ENCODE data around the gene AGMO. TPM values are rescaled to one million over a fixed set of nuclear protein-coding genes. Genes with fewer than 3 reads are reported as not detected.
A peak's percentile ranks its signal among the peaks of the same experiment; 100 is the strongest.

AGMO gene
- total RNA-seq, 1 experiment from 2014 or later: 0.11 TPM

DNA sequence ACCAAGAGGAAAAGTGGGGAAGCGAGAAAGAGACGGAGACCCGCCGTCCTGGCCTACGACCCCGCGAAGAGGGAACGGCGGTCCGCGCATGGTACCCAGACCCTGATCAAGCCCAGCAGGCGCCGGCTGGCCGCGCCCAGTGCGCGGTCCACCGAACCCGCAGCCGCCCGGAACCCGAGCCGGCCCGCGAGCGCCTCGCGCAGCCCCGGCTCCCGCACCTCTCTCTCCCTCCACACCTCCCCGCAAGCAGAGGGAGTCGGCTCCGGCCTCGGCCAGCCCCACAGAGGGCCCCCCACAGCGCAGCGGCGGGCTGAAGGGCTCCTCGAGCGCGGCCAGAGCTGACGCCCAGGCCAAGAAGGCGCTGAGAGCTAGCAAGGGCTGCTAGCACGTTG is 164.7 kb downstream of the AGMO start:
- ATAC-seq (no peak), DNase-seq (no peak)
- intact Hi-C loops (cut with micrococcal nuclease): no loop called here
- no peaks in the 10 kb centered on the region for H3K9me3 ChIP-seq (ENCODE audit: low read length)
- no peaks in the 10 kb centered on the region for H3K9me2 ChIP-seq (replicated peaks; ENCODE audit: low read length)
- CTCF ChIA-PET: interaction anchor here (0.6 kb wide), 1 partner anchor 538 kb away, joined by 4 read pairs; no protein-coding TSS in a partner anchor
- no peaks in the 10 kb centered on the region for H3K36me3 ChIP-seq (ENCODE audit: low read depth, low read length)
- no peaks in the 10 kb centered on the region for H3F3A ChIP-seq (ENCODE audit: low read length, unreplicated experiment)
- POLR2A ChIA-PET (ENCODE audit: unreplicated experiment): interaction anchor here (0.6 kb wide), 1 partner anchor 165 kb away, joined by 14 read pairs; no protein-coding TSS in a partner anchor
- H2AFZ ChIP-seq (ENCODE audit: low read length): no peak overlapping the region
- no peak overlapping the region for H3K4me2 ChIP-seq (ENCODE audit: low read length)
- no peaks in the 10 kb centered on the region for H4K20me1 ChIP-seq (ENCODE audit: low read length)
- H3K9ac ChIP-seq (ENCODE audit: low read length): no peak overlapping the region
- H3K79me2 ChIP-seq (ENCODE audit: low read length): no peaks in the 10 kb centered on the region
- H3K4me3 ChIP-seq (ENCODE audit: low read length): no peak overlapping the region
- TF ChIP-seq CTCF (conservative IDR thresholded peaks at IDR 0.05; ENCODE audit: low read depth, low read length) (no peak), EZH2phosphoT487 (IDR thresholded peaks at IDR 0.05; ENCODE audit: borderline replicate concordance, low read length) (no peak), EZH2 (IDR thresholded peaks at IDR 0.05; ENCODE audit: low read length, unreplicated experiment) (no peak)
- H3K4me1 ChIP-seq (ENCODE audit: insufficient read depth, low read length): no peaks in the 10 kb centered on the region
- no peak overlapping the region for H3K27ac ChIP-seq (ENCODE audit: low read length)
- no TSS peak for BruUV-seq (replicated peaks)
- no peaks in the 10 kb centered on the region for H3K27me3 ChIP-seq (ENCODE audit: low read length)

DNA sequence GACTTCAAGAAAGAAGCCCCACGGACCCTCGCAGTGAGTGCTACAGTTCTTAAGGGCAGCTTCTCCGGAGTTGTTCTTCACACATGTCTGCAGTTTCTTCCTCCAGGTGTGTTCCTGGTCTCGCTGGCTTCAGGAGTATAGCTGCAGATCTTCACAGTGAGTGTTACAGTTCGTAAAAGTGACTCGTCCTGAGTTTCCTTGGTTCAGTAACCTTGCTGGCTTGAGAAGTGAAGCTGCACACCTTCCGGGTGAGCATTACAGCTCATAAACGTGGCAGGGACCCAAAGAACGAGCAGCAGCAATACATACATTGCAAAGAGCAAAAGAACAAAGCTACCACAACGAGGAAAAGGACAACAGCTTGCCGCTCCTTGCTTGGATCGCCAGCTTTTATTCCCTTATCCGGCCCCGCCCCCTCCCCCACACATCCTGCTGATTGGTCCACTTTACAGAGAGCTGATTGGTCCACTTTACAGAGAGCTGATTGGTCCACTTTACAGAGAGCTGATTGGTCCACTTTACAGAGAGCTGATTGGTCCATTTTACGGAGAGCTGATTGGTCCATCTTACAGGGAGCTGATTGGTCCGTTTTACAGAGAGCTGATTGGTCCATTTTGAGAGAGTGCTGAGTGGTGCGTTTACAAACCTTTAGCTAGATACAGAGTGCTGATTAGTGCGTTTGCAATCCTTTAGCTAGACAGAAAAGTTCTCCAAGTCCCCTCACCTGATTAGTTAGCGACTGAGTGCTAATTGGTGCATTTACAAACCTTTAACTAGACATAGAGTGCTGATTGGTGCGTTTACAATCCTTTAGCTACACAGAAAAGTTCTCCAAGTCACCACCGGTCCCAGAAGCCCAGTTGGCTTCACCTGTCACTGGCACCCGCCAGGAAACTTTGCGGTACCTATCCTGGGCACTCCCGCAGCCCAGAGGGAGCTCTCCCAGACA is 165.3 kb downstream of the AGMO start:
- Histone ChIP-seq H3K27ac (ENCODE audit: low read length) (no peak overlapping the region), H4K20me1 (ENCODE audit: low read length) (no peaks in the 10 kb centered on the region), H3K36me3 (ENCODE audit: low read depth, low read length) (no peaks in the 10 kb centered on the region), H3K79me2 (ENCODE audit: low read length) (no peaks in the 10 kb centered on the region), H3K4me3 (ENCODE audit: low read length) (peak overlapping the region; percentile 50), H3F3A (ENCODE audit: low read length, unreplicated experiment) (no peaks in the 10 kb centered on the region), H2AFZ (ENCODE audit: low read length) (peak overlapping the region; percentile 92), H3K9me3 (ENCODE audit: low read length) (no peaks in the 10 kb centered on the region), H3K4me2 (ENCODE audit: low read length) (peak overlapping the region; percentile 67), H3K9me2 (replicated peaks; ENCODE audit: low read length) (no peaks in the 10 kb centered on the region), H3K27me3 (ENCODE audit: low read length) (no peaks in the 10 kb centered on the region), H3K4me1 (ENCODE audit: insufficient read depth, low read length) (no peaks in the 10 kb centered on the region), H3K9ac (ENCODE audit: low read length) (no peak overlapping the region)
- ChIA-PET POLR2A (ENCODE audit: unreplicated experiment) (interaction anchor here (0.6 kb wide), 1 partner anchor 166 kb away, joined by 14 read pairs; no protein-coding TSS in a partner anchor), CTCF (interaction anchor here (0.6 kb wide), 1 partner anchor 537 kb away, joined by 4 read pairs; no protein-coding TSS in a partner anchor)
- TF ChIP-seq CTCF (conservative IDR thresholded peaks at IDR 0.05; ENCODE audit: low read depth, low read length): no peak
- no peak for TF ChIP-seq EZH2 (IDR thresholded peaks at IDR 0.05; ENCODE audit: low read length, unreplicated experiment)
- no peak for TF ChIP-seq EZH2phosphoT487 (IDR thresholded peaks at IDR 0.05; ENCODE audit: borderline replicate concordance, low read length)
- peak; percentile 27 for DNase-seq
- intact Hi-C loops (cut with micrococcal nuclease): no loop called here
- peak; percentile 74 for ATAC-seq
- BruUV-seq (replicated peaks): no TSS peak

Data from PC-3 (cell line).